H1 (cell line): ENCODE measurements around the gene ALG14. TPM values are rescaled to one million over a fixed set of nuclear protein-coding genes. Genes with fewer than 3 reads are reported as not detected.

ENCODE experiments used
- CTCF ChIA-PET: fragments of 300-600 bp; sonication (Branson Sonifier 250); formaldehyde crosslinking; loops from one replicate; lab custom pipeline; 2021; ENCODE audit not compliant: partially characterized antibody; lab: Charles Lee
- POLR2A ChIA-PET: fragments of 300-600 bp; sonication (Branson Sonifier 250); formaldehyde crosslinking; loops from one replicate; lab custom pipeline; 2021; ENCODE audit warnings: inconsistent platforms; ENCODE audit not compliant: partially characterized antibody; lab: Charles Lee
- DNase-seq, 2 experiments: peaks; one replicate each; pipeline versions ENCODE4 v3.0.0 to v3.0.0-alpha.2; 2010 to 2022; ENCODE audit warnings: low spot score in 2 of 2, low read depth in 1 of 2, mixed read lengths in 1 of 2
- FAIRE-seq: peaks from 2 replicates; lab custom pipeline; 2011; peaks lifted over from hg19 to GRCh38; lab: Jason Lieb, UNC
- H2AFZ ChIP-seq: 2 replicates; pipeline ENCODE4 v1.8.1; 2012; ENCODE audit warnings: low read length, inconsistent platforms
- H2AK5ac ChIP-seq: 2 replicates; pipeline ENCODE4 v1.6.1; 2013; ENCODE audit warnings: low read depth, low read length
- H2BK120ac ChIP-seq: replicated peaks from 2 replicates; pipeline ENCODE3; 2013; ENCODE audit warnings: low read depth, low read length, inconsistent platforms
- H2BK12ac ChIP-seq: 2 replicates; pipeline ENCODE4 v1.6.1; 2013; ENCODE audit warnings: low read depth, low read length
- H2BK15ac ChIP-seq: 2 replicates; pipeline ENCODE4 v1.6.1; 2013; ENCODE audit warnings: low read length
- H2BK20ac ChIP-seq: 2 replicates; pipeline ENCODE4 v1.6.1; 2013; ENCODE audit warnings: low read length
- H2BK5ac ChIP-seq: 2 replicates; pipeline ENCODE4 v1.6.1; 2013; ENCODE audit warnings: low read depth, low read length
- H3K14ac ChIP-seq: 2 replicates; pipeline ENCODE4 v1.6.1; 2013; ENCODE audit warnings: inconsistent platforms; ENCODE audit not compliant: insufficient read length
- H3K18ac ChIP-seq: 2 replicates; pipeline ENCODE4 v1.6.1; 2013; ENCODE audit warnings: low read length; ENCODE audit errors: extremely low read depth
- H3K23ac ChIP-seq: 2 replicates; pipeline ENCODE4 v1.6.1; 2013; ENCODE audit warnings: inconsistent platforms; ENCODE audit not compliant: insufficient read length
- H3K23me2 ChIP-seq: 2 replicates; pipeline ENCODE4 v1.6.1; 2013; ENCODE audit warnings: low read depth, low read length
- H3K27ac ChIP-seq: 2 replicates; pipeline ENCODE4 v1.6.1; 2011; ENCODE audit warnings: low read depth, low read length, inconsistent platforms
- H3K27me3 ChIP-seq, 4 experiments: replicated peaks in 1 of 4; 1 replicate in 1 of 4; 2 replicates in 3 of 4; pipeline versions ENCODE4 v1.6.1 to v1.8.1; 2011 to 2013; ENCODE audit warnings: low read length in 3 of 4, mild to moderate bottlenecking in 3 of 4, inconsistent platforms in 2 of 4, mixed read lengths in 2 of 4, moderate library complexity in 1 of 4; ENCODE audit not compliant: control insufficient read depth in 3 of 4, insufficient read depth in 3 of 4; ENCODE audit errors: extremely low read depth in 1 of 4
- H3K36me3 ChIP-seq, 4 experiments: 2 replicates each; pipeline versions ENCODE4 v1.6.1 to v1.8.1; 2011 to 2013; ENCODE audit warnings: mild to moderate bottlenecking in 4 of 4, low read length in 3 of 4, moderate library complexity in 2 of 4, control low read depth in 1 of 4, inconsistent platforms in 1 of 4; ENCODE audit not compliant: insufficient read depth in 4 of 4, control insufficient read depth in 2 of 4
- H3K4ac ChIP-seq: replicated peaks from 2 replicates; pipeline ENCODE3; 2013; ENCODE audit warnings: low read length, low read depth, mixed read lengths, inconsistent platforms; ENCODE audit not compliant: insufficient read length
- H3K4me1 ChIP-seq, 4 experiments: replicated peaks in 1 of 4; 1 replicate in 1 of 4; 2 replicates in 3 of 4; pipeline versions ENCODE4 v1.6.1 to v1.8.1; 2011 to 2013; ENCODE audit warnings: low read length in 3 of 4, inconsistent platforms in 2 of 4, mixed read lengths in 1 of 4; ENCODE audit not compliant: insufficient read depth in 4 of 4, control insufficient read depth in 3 of 4
- H3K4me2 ChIP-seq, 2 experiments: 2 replicates each; pipeline versions ENCODE4 v1.6.1 to v1.8.1; 2011 to 2013; ENCODE audit warnings: low read depth in 2 of 2, low read length in 2 of 2, control low read depth in 1 of 2, inconsistent platforms in 1 of 2, mild to moderate bottlenecking in 1 of 2; ENCODE audit not compliant: insufficient read depth in 1 of 2
- H3K4me3 ChIP-seq, 4 experiments: fragments of 200-600, 300-600 bp in 1 of 4; sonication (generic), shearing (Covaris generic), sonication (Bioruptor Twin) in 1 of 4; 2 replicates each; pipeline versions ENCODE4 v1.5.1 to v1.8.1; 2011 to 2016; ENCODE audit warnings: low read length in 4 of 4, low read depth in 3 of 4, control low read depth in 2 of 4, inconsistent platforms in 2 of 4, mild to moderate bottlenecking in 2 of 4, mixed read lengths in 1 of 4, moderate library complexity in 1 of 4; ENCODE audit not compliant: insufficient read depth in 2 of 4; ENCODE audit errors: extremely low read depth in 1 of 4
- H3K56ac ChIP-seq: replicated peaks from 2 replicates; pipeline ENCODE3; 2013; ENCODE audit warnings: low read depth, mild to moderate bottlenecking, mixed read lengths, low read length, inconsistent platforms; ENCODE audit not compliant: insufficient read length
- H3K79me1 ChIP-seq: 2 replicates; pipeline ENCODE4 v1.6.1; 2013; ENCODE audit warnings: low read depth, low read length, control low read depth
- H3K79me2 ChIP-seq, 2 experiments: 2 replicates each; pipeline versions ENCODE4 v1.6.1 to v1.8.1; 2012 to 2013; ENCODE audit warnings: low read length in 2 of 2, mild to moderate bottlenecking in 2 of 2, inconsistent platforms in 1 of 2; ENCODE audit not compliant: insufficient read depth in 2 of 2, control insufficient read depth in 1 of 2
- H3K9ac ChIP-seq, 4 experiments: replicated peaks in 1 of 4; 1 replicate in 1 of 4; 2 replicates in 3 of 4; pipeline versions ENCODE4 v1.6.1 to v1.8.1; 2011 to 2013; ENCODE audit warnings: low read depth in 3 of 4, low read length in 3 of 4, control low read depth in 2 of 4, mild to moderate bottlenecking in 2 of 4, moderate library complexity in 2 of 4, inconsistent platforms in 1 of 4; ENCODE audit errors: extremely low read depth in 1 of 4
- H3K9me3 ChIP-seq, 2 experiments: 2 replicates each; pipeline versions ENCODE4 v1.6.1 to v1.8.1; 2012 to 2013; ENCODE audit warnings: mild to moderate bottlenecking in 2 of 2, moderate library complexity in 2 of 2, control low read depth in 1 of 2, inconsistent platforms in 1 of 2, low read depth in 1 of 2, low read length in 1 of 2, mixed read lengths in 1 of 2; ENCODE audit not compliant: insufficient read depth in 2 of 2
- H4K20me1 ChIP-seq, 2 experiments: replicated peaks in 1 of 2; 2 replicates each; pipeline versions ENCODE3 to v1.8.1; 2011 to 2013; ENCODE audit warnings: inconsistent platforms in 2 of 2, low read length in 2 of 2, mild to moderate bottlenecking in 1 of 2; ENCODE audit not compliant: insufficient read depth in 2 of 2, control insufficient read depth in 1 of 2
- H4K5ac ChIP-seq: 2 replicates; pipeline ENCODE4 v1.6.1; 2013; ENCODE audit warnings: low read length, low read depth, mixed read lengths, inconsistent platforms; ENCODE audit not compliant: insufficient read length
- H4K8ac ChIP-seq: 2 replicates; pipeline ENCODE4 v1.8.0; 2013; ENCODE audit warnings: mild to moderate bottlenecking, moderate library complexity, low read length, inconsistent platforms; ENCODE audit not compliant: insufficient read depth; ENCODE audit errors: extremely low read depth
- H4K91ac ChIP-seq: replicated peaks from 2 replicates; pipeline ENCODE3; 2013; ENCODE audit warnings: low read length, mixed read lengths, inconsistent platforms; ENCODE audit not compliant: insufficient read length
- NANOG ChIP-seq: IDR thresholded peaks from 2 replicates; pipeline ENCODE4 v1.6.1; 2011; ENCODE audit warnings: low read length, low read depth, mild to moderate bottlenecking, inconsistent platforms; ENCODE audit not compliant: insufficient read depth, poor library complexity, severe bottlenecking
- SP1 ChIP-seq: IDR thresholded peaks from 2 replicates; pipeline ENCODE4 v1.6.1; 2011; ENCODE audit warnings: low read depth, low read length
- whole genome bisulfite sequencing, 2 experiments: shearing (Covaris generic) in 1 of 2; methylation state at CpG; one replicate each; pipeline versions ENCODE4 v1.1.6 to v1.1.7; 2013 to 2015; ENCODE audit warnings: low lambda C conversion rate in 2 of 2, mixed read lengths in 2 of 2, inconsistent platforms in 1 of 2, low coverage in 1 of 2, missing lambda C conversion rate in 1 of 2; ENCODE audit not compliant: insufficient replicate concordance in 2 of 2, insufficient coverage in 1 of 2, insufficient read length in 1 of 2; ENCODE audit errors: extremely low coverage in 1 of 2, missing lambda C conversion rate in 1 of 2; 5-methylcytosine and 5-hydroxymethylcytosine counted together
- polyA plus RNA-seq, 7 experiments: library from polyadenylated mRNA; depleted of rRNA in 3 of 7; stranded (reverse) in 5 of 7; unstranded in 2 of 7; fragments of >200 nt in 5 of 7; fragments of 200-250 nt in 2 of 7; gene quantifications; 1 replicate in 5 of 7; 2 replicates in 1 of 7; 4 replicates in 1 of 7; pipeline versions ENCODE4 v1.2.1 to v1.2.3, GENCODE V29; 2011 to 2013; ENCODE audit warnings: missing spikeins in 2 of 7, mixed read lengths in 2 of 7
- total RNA-seq: library from RNA; stranded (reverse); fragmentation: NEBNext Ultra II Directional; extraction: Animal tissue kit (Norgen Biotek cat#: 25700); gene quantifications from 2 replicates; pipeline ENCODE4 v1.2.1, GENCODE V29; 2021

Gene ALG14
- total and polyA plus RNA-seq, 2 of the 8 experiments (the other 6 are each of a cell fraction or from before 2014, with no cell fraction given), result 0.95 to 1.3 TPM

DNA sequence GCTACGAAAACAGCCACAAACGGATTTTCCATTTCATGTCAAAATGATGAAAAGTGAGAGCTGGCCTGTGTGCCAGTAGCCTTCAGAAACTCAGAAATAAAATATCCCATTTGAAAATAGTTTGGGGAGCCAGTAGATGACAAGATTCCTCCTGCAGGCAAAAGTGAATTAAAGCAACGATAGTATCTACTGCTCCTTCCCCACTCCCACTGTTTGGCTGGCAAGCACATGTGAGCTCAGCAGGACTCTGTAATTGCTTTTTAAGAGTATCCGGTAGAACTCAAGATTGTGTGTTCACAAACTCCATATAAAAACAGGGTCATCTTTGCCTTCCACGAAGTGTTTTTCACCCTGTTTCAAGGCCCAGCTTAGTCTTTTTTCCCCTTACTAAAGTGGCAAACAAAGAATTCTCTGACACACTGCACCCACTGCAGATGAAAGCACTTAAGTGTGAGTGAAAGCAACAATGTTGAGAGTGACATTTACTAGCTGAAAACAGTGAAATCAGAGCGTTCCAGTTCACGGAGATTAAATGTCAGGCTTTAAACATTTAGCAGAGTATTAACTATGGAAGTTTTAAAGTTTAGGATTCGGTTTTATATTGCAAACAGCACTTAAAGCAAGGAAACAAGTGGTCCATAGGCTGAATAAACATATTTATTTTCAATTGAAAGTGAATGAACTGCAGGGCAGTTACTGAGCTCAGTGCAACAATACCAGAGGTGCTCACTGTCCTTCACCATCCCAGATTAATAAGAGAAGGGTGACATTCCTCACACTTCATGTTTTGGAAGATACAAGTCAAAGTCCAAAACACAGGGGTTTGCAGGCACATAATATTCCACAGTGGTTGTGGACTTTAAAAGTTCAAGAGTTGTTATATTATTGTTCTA, 70.0 kb downstream of the ALG14 start:
- Histone ChIP-seq H3K18ac (no peak overlapping the region), H3K4me2 (no peak overlapping the region), H2BK12ac (no peak overlapping the region), H4K20me1 (no peaks in the 10 kb centered on the region), H4K5ac (no peak overlapping the region), H3K56ac (no peak overlapping the region), H2BK15ac (no peak overlapping the region), H3K27ac (no peak overlapping the region), H4K8ac (no peak overlapping the region), H3K4me1 (peaks cover 0 to 9% (median 0%) of the 10 kb centered on the region in 4 experiments; a peak in 2 of 7 replicates), H3K27me3 (no peaks in the 10 kb centered on the region), H3K9me3 (no peaks in the 10 kb centered on the region), H3K79me1 (no peaks in the 10 kb centered on the region), H2AFZ (0 out of 2 replicates have a peak overlapping the region, but pooled peaks have one; percentile 44), H3K4me3 (no peak overlapping the region), H2BK5ac (no peak overlapping the region), H3K23me2 (no peaks in the 10 kb centered on the region), H2BK20ac (no peak overlapping the region), H3K9ac (no peak overlapping the region), H2BK120ac (no peak overlapping the region), H2AK5ac (no peak overlapping the region), H3K79me2 (no peaks in the 10 kb centered on the region), H3K36me3 (no peaks in the 10 kb centered on the region; a peak in 1 of 8 replicates), H3K4ac (no peak overlapping the region), H3K14ac (no peak overlapping the region), H3K23ac (no peak overlapping the region), H4K91ac (no peak overlapping the region)
- DNase-seq (no peak), FAIRE-seq (no peak)
- WGBS, 2 experiments, result 76% methylated on average over 8 of the region's 8 CpGs; no CpG with 5 or more reads in 1 of the 2 experiments
- POLR2A ChIA-PET, result interaction anchor here (1.0 to 1.7 kb wide), 2 partner anchors 8 to 12 kb away, joined by 3 to 5 read pairs; no protein-coding TSS in a partner anchor
- CTCF ChIA-PET, result interaction anchor here (1.4 kb wide), 1 partner anchor 10 kb away, joined by 4 read pairs; no protein-coding TSS in a partner anchor
- TF ChIP-seq NANOG (no peak), SP1 (no peak)
